NCI-H1417 (cell line): ENCODE results near the gene SEC14L1.
"Not testable (repeated sequence)": the region's sequence is repeated elsewhere in the genome, so short reads cannot be mapped to it uniquely, and the experiment has no call there.

ENCODE experiments used
- DNase-seq, 3 experiments: peaks; one replicate each; lab custom pipeline; 2025; lab: John Stamatoyannopoulos, UW

Gene SEC14L1

GRCh38 chr17:77140878-77141767 lies at the start of gene SEC14L1:
Gene SEC14L1 (plus strand): TSS chr17:77140969. CDS start chr17:77143597, 2,628 bp downstream.
- peak; percentile 44 to 77 (median 65) for DNase-seq

- no peak for DNase-seq
Measured at GRCh38 chr17:77092025-77092424, 48.7 kb upstream of the SEC14L1 start.

GRCh38 chr17:77095461-77095860 lies 45.3 kb upstream of the SEC14L1 start:
- DNase-seq: no peak

- peak in 2 of 3 experiments; percentile 10 to 54 for DNase-seq
Measured at GRCh38 chr17:77096570-77097214, 44.1 kb upstream of the SEC14L1 start.

DNA sequence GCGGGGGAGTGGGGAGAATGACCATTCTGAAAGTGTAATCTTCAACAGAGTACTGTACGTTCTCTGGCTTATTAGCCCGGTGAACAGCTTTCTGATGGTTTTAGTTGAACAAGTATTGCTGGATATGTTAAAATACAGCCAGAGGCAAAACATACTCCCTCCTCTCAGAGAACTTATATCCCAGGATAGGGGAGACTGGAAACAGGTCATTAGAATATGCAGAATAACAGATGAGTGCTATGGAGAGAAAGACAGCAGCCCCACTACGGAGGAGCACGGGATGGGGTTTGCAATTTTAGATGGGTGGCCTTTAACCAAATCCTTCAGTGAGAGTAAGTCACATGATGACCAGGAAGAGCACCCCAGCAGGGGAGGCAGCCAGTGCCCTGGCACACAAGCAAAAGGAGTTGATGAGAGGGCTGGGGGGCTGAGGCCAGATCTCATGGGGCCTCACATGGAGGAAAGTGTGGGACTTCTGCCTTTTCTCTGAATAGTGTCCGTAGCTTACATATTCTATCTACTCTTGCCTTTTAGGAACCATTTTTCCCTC lies 43.1 kb upstream of the SEC14L1 start:
- DNase-seq: no peak

- no peak for DNase-seq
Measured at GRCh38 chr17:77098884-77099545, 41.8 kb upstream of the SEC14L1 start.

DNA sequence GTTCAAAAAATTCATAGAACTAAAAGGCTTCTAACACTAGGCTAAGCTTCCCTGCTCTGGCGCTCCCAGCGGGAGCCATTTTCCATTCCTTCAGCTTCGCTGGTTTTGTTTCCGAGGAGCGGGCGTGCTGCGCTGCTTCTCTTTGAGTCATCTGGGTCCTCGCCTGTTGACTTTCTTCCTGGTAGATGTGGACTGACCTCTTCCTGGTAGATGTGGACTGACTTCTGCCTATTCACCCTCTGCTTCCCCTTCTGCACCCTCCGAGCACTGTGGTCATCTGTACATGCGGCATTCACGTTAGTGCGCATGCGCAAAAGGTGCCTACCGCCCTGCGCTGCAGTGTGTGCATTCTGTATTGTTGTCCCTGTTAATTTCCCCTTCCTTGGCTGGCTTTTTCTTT lies 40.8 kb upstream of the SEC14L1 start:
- DNase-seq: no peak

- DNase-seq: peak in 1 of 3 experiments; percentile 29
Measured at GRCh38 chr17:77101521-77102410, 39.0 kb upstream of the SEC14L1 start.

- DNase-seq: not testable (repeated sequence)
Measured at GRCh38 chr17:77102411-77103134, 38.2 kb upstream of the SEC14L1 start.

GRCh38 chr17:77105706-77106105 lies 35.1 kb upstream of the SEC14L1 start:
- DNase-seq: no peak

DNA sequence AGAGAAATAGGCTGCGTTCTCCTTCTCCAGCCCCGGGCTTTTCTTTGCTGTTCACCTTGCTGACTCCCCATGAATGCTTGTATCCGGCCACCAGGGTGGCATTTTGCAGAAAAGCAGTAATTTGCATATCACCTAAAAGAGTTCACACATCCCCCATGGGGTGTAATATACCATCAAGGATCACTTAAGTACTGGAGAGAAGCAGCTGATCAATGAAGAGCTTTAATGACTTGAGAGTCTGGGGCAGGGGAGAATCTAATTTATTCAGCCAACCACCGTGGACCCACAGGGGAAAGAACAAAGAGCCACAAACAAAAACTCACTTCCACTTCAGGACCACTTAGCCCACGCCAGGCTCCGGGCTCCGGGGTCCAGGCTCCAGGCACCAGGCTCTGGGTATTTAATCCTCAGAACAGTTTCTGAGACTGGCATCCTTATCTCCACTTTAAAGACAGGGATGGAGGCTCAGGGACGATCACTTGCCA lies 33.9 kb upstream of the SEC14L1 start:
- peak; percentile 46 to 86 (median 69) for DNase-seq

GRCh38 chr17:77107506-77108433 lies 33.0 kb upstream of the SEC14L1 start:
- DNase-seq: no peak

GRCh38 chr17:77109159-77109759 lies 31.5 kb upstream of the SEC14L1 start:
- no peak for DNase-seq

GRCh38 chr17:77109764-77110359 lies 30.9 kb upstream of the SEC14L1 start:
- DNase-seq: no peak

DNA sequence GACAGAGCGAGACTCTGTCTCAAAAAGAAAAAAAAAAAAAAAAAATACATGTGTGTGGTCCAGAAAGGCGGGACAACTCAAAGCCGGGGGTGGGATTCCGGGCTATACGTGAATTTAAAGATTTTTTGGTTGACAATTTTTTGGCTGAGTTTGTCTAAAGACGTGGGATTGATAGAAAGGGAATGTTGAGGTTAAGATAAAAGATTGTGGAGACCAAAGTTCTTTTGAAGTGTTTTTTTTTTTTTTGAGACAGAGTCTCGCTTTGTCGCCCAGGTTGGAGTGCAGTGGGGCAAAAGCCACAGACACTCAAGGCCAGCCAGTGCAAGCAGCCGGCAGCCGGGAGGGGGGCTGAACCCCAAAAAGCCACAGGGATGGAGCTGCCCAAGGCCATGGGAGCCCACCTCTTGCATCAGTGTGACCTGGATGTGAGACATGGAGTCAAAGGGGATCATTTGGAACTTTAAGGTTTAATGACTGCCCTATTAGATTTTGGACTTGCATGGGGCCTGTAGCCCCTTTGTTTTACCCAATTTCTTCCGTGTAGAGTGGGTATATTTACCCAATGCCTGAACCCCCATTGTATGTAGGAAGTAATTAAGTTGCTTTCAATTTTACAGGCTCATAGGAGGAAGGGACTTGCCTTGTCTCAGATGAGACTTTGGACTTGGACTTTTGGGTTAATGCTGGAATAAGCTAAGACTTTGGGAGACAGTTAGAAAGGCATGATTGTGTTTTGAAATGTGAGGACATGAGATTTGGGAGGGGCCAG lies 29.4 kb upstream of the SEC14L1 start:
- not testable (repeated sequence) for DNase-seq

DNA sequence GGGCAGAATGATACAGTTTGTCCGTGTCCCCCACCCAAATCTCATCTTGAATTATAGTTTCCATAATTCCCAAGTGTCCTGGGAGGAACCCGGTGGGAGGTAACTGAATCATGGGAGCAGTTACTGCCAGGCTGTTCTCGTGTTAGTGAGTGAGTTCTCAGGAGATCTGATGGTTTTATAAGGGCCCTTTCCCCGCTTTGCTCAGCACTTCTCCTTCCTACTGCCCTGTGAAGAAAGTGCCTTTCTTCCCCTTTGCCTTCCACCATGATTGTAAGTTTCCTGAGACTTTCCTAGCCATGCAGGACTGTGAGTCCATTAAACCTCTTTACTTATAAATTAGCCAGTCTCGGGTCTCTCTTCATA lies 28.9 kb upstream of the SEC14L1 start:
- DNase-seq: no peak

GRCh38 chr17:77115510-77115909 lies 25.3 kb upstream of the SEC14L1 start:
- DNase-seq: no peak

- DNase-seq: no peak
Measured at GRCh38 chr17:77115947-77116346, 24.8 kb upstream of the SEC14L1 start.
